BJ (cell line): ENCODE data around the gene NAPG. TPM values are rescaled to one million over a fixed set of nuclear protein-coding genes. Genes with fewer than 3 reads are reported as not detected.

Experiments
- CTCF ChIA-PET: fragments of 350-600 bp; formaldehyde crosslinking; extraction: SDS; loops from one replicate; lab custom pipeline; 2021; ENCODE audit warnings: antibody characterized with exemption, inconsistent platforms; lab: Yijun Ruan, JAX
- POLR2A ChIA-PET: fragments of 300-600 bp; sonication (Branson Sonifier 250); formaldehyde crosslinking; extraction: SDS; loops from one replicate; lab custom pipeline; 2021; ENCODE audit warnings: antibody characterized with exemption; lab: Charles Lee
- DNase-seq: peaks from one replicate; pipeline ENCODE4 v3.0.0-alpha.2; 2011; ENCODE audit warnings: low read depth
- H3K27me3 ChIP-seq: 2 replicates; pipeline ENCODE4 v1.6.0; 2011; ENCODE audit warnings: low read length; ENCODE audit not compliant: control insufficient read depth, insufficient read depth
- H3K36me3 ChIP-seq: 2 replicates; pipeline ENCODE4 v1.5.1; 2011; ENCODE audit warnings: low read length; ENCODE audit not compliant: control insufficient read depth, insufficient read depth
- H3K4me3 ChIP-seq: 2 replicates; pipeline ENCODE4 v1.5.1; 2011; ENCODE audit warnings: low read depth, mild to moderate bottlenecking, control low read depth, low read length
- polyA plus RNA-seq: library from polyadenylated mRNA; depleted of rRNA; stranded (reverse); fragments of >200 nt; gene quantifications from 2 replicates; pipeline ENCODE4 v1.2.3, GENCODE V29; 2011
- TF ChIP-seq, protein P1 (sequence below): IDR thresholded peaks from 2 replicates; pipeline ENCODE4 v1.5.1; 2011; ENCODE audit warnings: low read depth, mild to moderate bottlenecking, control low read depth, inconsistent platforms, low read length, moderate library complexity; ENCODE audit not compliant: insufficient read depth

Gene NAPG
- polyA plus RNA-seq, 1 experiment, result 15.4 TPM

DNA sequence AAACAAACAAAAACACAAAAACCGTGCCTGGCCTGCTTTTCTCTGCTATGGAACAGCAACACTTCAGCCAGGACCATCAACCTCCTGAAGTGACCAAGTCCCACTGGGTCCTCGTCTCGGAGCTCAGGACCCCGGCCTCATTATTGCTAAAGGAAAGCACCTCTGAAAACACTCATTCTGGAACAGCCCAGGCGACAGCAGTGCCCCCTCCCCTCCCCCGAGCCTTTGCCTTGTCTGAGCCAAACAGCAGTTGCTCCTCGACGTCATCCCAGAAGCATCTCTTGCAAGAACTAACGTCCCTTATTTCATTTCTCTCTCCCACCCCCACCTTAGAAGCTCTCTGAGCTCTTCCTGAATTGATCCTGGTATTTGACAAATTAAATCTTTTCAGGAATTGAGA, 44.0 kb upstream of the NAPG start:
- Histone ChIP-seq H3K27me3 (peaks cover 7% of the 10 kb centered on the region), H3K4me3 (no peak overlapping the region), H3K36me3 (no peaks in the 10 kb centered on the region; the same call in none of the 2 replicates)
- TF ChIP-seq, protein P1, sequence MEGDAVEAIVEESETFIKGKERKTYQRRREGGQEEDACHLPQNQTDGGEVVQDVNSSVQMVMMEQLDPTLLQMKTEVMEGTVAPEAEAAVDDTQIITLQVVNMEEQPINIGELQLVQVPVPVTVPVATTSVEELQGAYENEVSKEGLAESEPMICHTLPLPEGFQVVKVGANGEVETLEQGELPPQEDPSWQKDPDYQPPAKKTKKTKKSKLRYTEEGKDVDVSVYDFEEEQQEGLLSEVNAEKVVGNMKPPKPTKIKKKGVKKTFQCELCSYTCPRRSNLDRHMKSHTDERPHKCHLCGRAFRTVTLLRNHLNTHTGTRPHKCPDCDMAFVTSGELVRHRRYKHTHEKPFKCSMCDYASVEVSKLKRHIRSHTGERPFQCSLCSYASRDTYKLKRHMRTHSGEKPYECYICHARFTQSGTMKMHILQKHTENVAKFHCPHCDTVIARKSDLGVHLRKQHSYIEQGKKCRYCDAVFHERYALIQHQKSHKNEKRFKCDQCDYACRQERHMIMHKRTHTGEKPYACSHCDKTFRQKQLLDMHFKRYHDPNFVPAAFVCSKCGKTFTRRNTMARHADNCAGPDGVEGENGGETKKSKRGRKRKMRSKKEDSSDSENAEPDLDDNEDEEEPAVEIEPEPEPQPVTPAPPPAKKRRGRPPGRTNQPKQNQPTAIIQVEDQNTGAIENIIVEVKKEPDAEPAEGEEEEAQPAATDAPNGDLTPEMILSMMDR, result no peak
- DNase-seq, result no peak
- CTCF ChIA-PET, result interaction anchor here (0.6 kb wide), 1 partner anchor 10 kb away, joined by 3 read pairs; no protein-coding TSS in a partner anchor
- POLR2A ChIA-PET, result no interaction called here

DNA sequence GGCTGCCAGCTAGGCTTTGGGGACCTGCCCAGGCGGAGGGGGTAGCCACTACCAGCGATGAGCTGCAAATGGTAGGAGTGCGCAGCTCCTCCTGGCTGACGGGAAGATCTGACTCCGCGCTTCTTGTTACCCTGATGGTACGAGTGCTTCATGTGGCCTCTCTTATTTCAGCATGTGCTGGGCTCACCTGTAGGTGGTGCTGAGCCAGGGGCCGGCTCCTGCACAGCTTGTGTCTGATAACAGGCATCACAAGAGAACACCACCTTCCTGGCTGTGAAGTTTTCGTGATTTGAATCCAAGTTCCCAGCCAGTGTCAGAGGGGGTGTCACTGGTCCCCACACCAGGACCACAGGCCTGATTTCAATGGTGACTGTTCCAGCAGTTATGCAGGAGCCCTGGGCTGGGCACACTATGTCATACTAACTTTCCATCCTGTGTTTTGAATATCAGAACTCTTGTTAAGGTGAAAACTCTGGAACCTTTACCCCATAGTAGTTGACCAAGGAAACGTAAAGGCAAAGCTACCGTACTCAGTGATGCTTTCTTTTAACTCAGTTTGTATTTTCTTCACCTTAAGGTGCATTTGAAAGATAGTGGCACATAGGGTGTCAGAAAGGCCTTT, 43.4 kb upstream of the NAPG start:
- TF ChIP-seq, protein P1, result no peak
- DNase-seq, result no peak
- POLR2A ChIA-PET, result no interaction called here
- H3K36me3 ChIP-seq, result no peaks in the 10 kb centered on the region; the same call in none of the 2 replicates
- H3K4me3 ChIP-seq, result no peak overlapping the region
- H3K27me3 ChIP-seq, result peaks cover 7% of the 10 kb centered on the region
- CTCF ChIA-PET, result interaction anchor here (1.6 kb wide), 1 partner anchor 16 kb away, joined by 4 read pairs; no protein-coding TSS in a partner anchor

DNA sequence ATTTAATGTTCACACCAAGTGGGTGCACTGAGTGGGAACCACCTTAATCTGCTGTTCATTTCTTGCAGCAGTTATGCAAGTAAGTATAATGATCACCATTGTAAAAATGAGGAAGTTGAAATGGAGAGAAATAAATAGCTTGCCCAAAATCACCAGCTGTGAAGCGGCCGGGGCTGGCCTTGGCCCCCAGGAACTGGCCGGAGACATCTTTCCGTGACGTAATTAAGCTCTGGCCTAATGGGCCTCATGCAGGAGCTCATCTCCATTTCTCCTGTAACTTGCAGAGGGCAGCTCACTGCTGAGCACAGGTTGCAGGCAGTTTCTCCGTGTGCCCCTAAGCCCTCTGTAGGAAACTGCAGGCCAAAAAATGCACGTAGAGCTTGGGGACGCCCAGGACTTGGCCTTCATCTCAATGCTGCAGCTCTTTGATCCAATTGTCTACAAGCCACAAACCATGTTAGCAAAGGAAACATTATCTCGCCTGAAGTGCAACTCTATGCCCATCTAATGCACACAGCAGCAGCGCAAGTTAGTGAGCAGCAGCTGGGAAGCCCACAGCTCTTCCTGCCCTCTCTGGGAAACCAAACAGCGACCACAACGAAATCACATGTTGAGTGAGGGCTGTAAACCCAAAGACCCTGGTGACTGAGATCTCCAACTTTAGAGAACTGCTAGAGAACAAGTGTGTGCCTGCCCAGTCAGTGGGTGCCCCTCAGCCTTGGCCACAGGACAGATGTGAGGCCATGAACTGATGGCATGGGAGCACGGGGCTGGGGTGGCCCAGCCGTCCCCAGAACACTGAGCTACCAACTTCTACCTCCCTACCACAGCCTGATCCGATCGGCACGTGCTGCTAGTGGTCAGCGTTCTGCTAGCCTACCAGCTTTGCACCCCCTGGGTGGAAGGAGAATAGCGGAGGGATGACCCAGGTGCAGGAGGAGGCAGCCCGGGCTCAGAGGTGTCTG, 42.6 kb upstream of the NAPG start:
- H3K4me3 ChIP-seq, result no peak overlapping the region
- TF ChIP-seq, protein P1, result no peak
- CTCF ChIA-PET, result interaction anchor here (0.6 to 1.6 kb wide), 2 partner anchors 15 to 549 kb away, joined by 3 to 4 read pairs; no protein-coding TSS in a partner anchor
- no peak for DNase-seq
- POLR2A ChIA-PET, result no interaction called here
- H3K27me3 ChIP-seq, result peaks cover 5% of the 10 kb centered on the region
- H3K36me3 ChIP-seq, result no peaks in the 10 kb centered on the region; the same call in none of the 2 replicates

DNA sequence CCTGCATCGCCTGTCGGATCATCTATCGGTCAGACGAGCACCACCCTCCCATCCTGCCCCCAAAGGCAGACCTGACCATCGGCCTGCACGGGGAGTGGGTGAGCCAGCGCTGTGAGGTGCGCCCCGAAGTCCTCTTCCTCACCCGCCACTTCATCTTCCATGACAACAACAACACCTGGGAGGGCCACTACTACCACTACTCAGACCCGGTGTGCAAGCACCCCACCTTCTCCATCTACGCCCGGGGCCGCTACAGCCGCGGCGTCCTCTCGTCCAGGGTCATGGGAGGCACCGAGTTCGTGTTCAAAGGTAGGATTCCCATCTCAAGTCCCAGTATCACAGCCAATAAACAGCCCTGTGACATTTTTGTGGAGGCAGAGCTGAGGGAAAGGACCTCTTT, 40.4 kb upstream of the NAPG start:
- Histone ChIP-seq H3K27me3 (no peaks in the 10 kb centered on the region), H3K4me3 (no peak overlapping the region), H3K36me3 (no peaks in the 10 kb centered on the region; the same call in 1 of the 2 replicates)
- DNase-seq, result no peak
- ChIA-PET CTCF (no interaction called here), POLR2A (no interaction called here)
- TF ChIP-seq, protein P1, result no peak

DNA sequence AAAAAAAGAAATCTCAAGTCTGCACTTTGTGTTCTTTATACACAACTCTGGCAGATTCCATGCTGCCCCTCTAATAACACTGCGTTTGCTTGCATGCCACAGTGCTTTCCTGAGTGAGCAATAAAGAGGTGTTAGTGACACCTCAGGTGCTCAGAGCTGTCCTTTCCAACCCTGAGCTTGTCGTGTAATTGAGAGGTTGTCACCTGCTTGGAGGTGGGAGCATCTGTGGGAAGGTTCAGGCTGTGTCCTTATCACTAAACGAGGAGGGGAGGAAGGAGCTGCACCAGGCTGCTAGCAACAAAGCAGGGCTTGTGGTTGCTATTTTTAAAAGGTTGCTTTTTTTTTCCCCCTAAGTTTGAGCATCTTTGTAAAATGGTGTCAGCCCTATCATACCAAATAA, 39.5 kb upstream of the NAPG start:
- no peaks in the 10 kb centered on the region; the same call in 1 of the 2 replicates for H3K36me3 ChIP-seq
- TF ChIP-seq, protein P1, result no peak
- no peak overlapping the region for H3K4me3 ChIP-seq
- DNase-seq, result no peak
- ChIA-PET CTCF (interaction anchor here (1.1 kb wide), 1 partner anchor 9 kb away, joined by 3 read pairs; no protein-coding TSS in a partner anchor), POLR2A (no interaction called here)
- H3K27me3 ChIP-seq, result no peaks in the 10 kb centered on the region
